ENCODE results near the gene GPR161.

DNA sequence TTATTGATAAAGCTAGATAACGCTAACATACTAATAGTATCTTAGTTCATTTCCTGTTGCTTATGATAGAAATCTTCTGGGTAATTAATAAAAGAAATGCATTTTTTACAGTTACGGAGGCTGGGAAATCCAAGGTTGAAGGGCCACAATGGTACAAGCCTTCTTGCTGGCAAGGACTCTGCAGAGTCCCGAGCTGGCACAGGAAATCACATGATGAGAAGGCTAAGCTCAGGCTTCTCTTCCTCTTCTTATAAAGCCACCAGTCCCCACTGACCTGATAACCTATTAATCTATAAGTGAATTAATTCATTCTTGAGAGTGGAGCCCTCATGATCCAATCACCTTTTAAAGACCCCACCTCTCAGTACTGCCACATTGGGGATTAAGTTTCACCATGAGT, 82.6 kb downstream of the GPR161 start:
- no peak for TF ChIP-seq MAFF (IDR thresholded peaks at IDR 0.05; ENCODE audit: low read depth, low read length)
- TF ChIP-seq, protein P1, sequence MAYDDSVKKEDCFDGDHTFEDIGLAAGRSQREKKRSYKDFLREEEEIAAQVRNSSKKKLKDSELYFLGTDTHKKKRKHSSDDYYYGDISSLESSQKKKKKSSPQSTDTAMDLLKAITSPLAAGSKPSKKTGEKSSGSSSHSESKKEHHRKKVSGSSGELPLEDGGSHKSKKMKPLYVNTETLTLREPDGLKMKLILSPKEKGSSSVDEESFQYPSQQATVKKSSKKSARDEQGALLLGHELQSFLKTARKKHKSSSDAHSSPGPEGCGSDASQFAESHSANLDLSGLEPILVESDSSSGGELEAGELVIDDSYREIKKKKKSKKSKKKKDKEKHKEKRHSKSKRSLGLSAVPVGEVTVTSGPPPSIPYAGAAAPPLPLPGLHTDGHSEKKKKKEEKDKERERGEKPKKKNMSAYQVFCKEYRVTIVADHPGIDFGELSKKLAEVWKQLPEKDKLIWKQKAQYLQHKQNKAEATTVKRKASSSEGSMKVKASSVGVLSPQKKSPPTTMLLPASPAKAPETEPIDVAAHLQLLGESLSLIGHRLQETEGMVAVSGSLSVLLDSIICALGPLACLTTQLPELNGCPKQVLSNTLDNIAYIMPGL (CRISPR knock-in tag; IDR thresholded peaks at IDR 0.05; ENCODE audit: borderline replicate concordance in 1 of 2, low read depth in 1 of 2): no peak
- no peak for TF ChIP-seq PTBP1 (IDR thresholded peaks at IDR 0.05; ENCODE audit: low read depth, low read length, poor library complexity, severe bottlenecking)
- TF ChIP-seq, protein P2, sequence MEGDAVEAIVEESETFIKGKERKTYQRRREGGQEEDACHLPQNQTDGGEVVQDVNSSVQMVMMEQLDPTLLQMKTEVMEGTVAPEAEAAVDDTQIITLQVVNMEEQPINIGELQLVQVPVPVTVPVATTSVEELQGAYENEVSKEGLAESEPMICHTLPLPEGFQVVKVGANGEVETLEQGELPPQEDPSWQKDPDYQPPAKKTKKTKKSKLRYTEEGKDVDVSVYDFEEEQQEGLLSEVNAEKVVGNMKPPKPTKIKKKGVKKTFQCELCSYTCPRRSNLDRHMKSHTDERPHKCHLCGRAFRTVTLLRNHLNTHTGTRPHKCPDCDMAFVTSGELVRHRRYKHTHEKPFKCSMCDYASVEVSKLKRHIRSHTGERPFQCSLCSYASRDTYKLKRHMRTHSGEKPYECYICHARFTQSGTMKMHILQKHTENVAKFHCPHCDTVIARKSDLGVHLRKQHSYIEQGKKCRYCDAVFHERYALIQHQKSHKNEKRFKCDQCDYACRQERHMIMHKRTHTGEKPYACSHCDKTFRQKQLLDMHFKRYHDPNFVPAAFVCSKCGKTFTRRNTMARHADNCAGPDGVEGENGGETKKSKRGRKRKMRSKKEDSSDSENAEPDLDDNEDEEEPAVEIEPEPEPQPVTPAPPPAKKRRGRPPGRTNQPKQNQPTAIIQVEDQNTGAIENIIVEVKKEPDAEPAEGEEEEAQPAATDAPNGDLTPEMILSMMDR (CRISPR knock-in tag; IDR thresholded peaks at IDR 0.05): no peak
- no peak for TF ChIP-seq NFE2 (CRISPR knock-in tag; IDR thresholded peaks at IDR 0.05)
- TF ChIP-seq, protein P3, sequence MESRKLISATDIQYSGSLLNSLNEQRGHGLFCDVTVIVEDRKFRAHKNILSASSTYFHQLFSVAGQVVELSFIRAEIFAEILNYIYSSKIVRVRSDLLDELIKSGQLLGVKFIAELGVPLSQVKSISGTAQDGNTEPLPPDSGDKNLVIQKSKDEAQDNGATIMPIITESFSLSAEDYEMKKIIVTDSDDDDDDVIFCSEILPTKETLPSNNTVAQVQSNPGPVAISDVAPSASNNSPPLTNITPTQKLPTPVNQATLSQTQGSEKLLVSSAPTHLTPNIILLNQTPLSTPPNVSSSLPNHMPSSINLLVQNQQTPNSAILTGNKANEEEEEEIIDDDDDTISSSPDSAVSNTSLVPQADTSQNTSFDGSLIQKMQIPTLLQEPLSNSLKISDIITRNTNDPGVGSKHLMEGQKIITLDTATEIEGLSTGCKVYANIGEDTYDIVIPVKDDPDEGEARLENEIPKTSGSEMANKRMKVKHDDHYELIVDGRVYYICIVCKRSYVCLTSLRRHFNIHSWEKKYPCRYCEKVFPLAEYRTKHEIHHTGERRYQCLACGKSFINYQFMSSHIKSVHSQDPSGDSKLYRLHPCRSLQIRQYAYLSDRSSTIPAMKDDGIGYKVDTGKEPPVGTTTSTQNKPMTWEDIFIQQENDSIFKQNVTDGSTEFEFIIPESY (CRISPR knock-in tag; IDR thresholded peaks at IDR 0.05): no peak
- TF ChIP-seq ZNF598 (CRISPR knock-in tag; IDR thresholded peaks at IDR 0.05; ENCODE audit: borderline replicate concordance): no peak
- TF ChIP-seq SMYD3 (CRISPR knock-in tag; IDR thresholded peaks at IDR 0.05): no peak
